Lung (tissue), 12 donors: ENCODE measurements around the gene BRD4. TPM values are rescaled to one million over a fixed set of nuclear protein-coding genes. Genes with fewer than 3 reads are reported as not detected.

Experiments
- ATAC-seq: fragments of 200-7000 bp; cut with Tn5 transposase; one replicate; pipeline ENCODE4 v1.9.1; 2020; ENCODE audit warnings: moderate number of reproducible peaks; ENCODE audit not compliant: insufficient read depth, low FRiP score
- DNase-seq, 3 donors: peaks; one replicate each; pipeline ENCODE4 v3.0.0-alpha.2; 2013 to 2017
- H3K27ac ChIP-seq, 2 donors: one replicate each; pipeline ENCODE4 v1.5.1; 2013; ENCODE audit warnings: mild to moderate bottlenecking in 2 of 2, moderate library complexity in 2 of 2, control low read depth in 1 of 2, inconsistent platforms in 1 of 2, low read depth in 1 of 2, low read length in 1 of 2
- H3K27me3 ChIP-seq, 3 donors: one replicate each; pipeline ENCODE4 v1.5.1; 2013; ENCODE audit warnings: low read length in 2 of 3; ENCODE audit not compliant: control insufficient read depth in 3 of 3, insufficient read depth in 3 of 3
- H3K36me3 ChIP-seq, 4 donors: one replicate each; pipeline ENCODE4 v1.5.1; 2013; ENCODE audit warnings: low read length in 4 of 4, mild to moderate bottlenecking in 1 of 4, moderate library complexity in 1 of 4; ENCODE audit not compliant: control insufficient read depth in 4 of 4, insufficient read depth in 4 of 4
- H3K4me1 ChIP-seq, 5 donors: one replicate each; pipeline ENCODE4 v1.5.1; 2013; ENCODE audit warnings: low read length in 5 of 5, mild to moderate bottlenecking in 2 of 5, moderate library complexity in 1 of 5; ENCODE audit not compliant: control insufficient read depth in 5 of 5, insufficient read depth in 5 of 5
- H3K4me3 ChIP-seq: one replicate; pipeline ENCODE4 v1.5.1; 2013; ENCODE audit warnings: mild to moderate bottlenecking, control low read depth, moderate library complexity
- H3K9ac ChIP-seq, 2 donors: one replicate each; pipeline ENCODE4 v1.5.1; 2013; ENCODE audit warnings: low read length in 2 of 2, control low read depth in 1 of 2; ENCODE audit not compliant: insufficient read depth in 1 of 2
- H3K9me3 ChIP-seq, 4 donors: one replicate each; pipeline ENCODE4 v1.5.1; 2013; ENCODE audit warnings: low read length in 3 of 4, mild to moderate bottlenecking in 1 of 4, moderate library complexity in 1 of 4; ENCODE audit not compliant: control insufficient read depth in 4 of 4, insufficient read depth in 3 of 4
- WGBS, 2 donors: extraction: QIAGEN DNeasy Blood & Tissue Kit; methylation state at CpG; one replicate each; pipeline ENCODE4 v1.1.7; 2013; 5-methylcytosine and 5-hydroxymethylcytosine counted together
- polyA plus RNA-seq, 2 donors: library from polyadenylated mRNA; stranded (reverse); fragments of 200-250 nt; gene quantifications; one replicate each; pipeline ENCODE4 v1.2.1, GENCODE V29; 2013
- total RNA-seq, 2 donors: library from RNA; depleted of rRNA in 1 of 2; stranded (reverse); fragments of >200 nt in 1 of 2; gene quantifications; one replicate each; pipeline ENCODE4 v1.2.1, GENCODE V29; 2014 to 2021
- TF ChIP-seq, protein P1 (sequence below): IDR thresholded peaks from 2 replicates; pipeline ENCODE4 v1.5.1; 2012; ENCODE audit warnings: mild to moderate bottlenecking; ENCODE audit errors: control extremely low read depth, extremely low read depth
- donor health status: control.
- donor health status: control.
- donor health status: Bipolar disorder and iron deficiency.
- donor health status: healthy.
- donor health status: DM: yes; HTN: yes; CAD: no.

The BRD4 gene
- total and polyA plus RNA-seq, 4 donors = 23.2 to 89.0 (median 37.7) TPM

DNA sequence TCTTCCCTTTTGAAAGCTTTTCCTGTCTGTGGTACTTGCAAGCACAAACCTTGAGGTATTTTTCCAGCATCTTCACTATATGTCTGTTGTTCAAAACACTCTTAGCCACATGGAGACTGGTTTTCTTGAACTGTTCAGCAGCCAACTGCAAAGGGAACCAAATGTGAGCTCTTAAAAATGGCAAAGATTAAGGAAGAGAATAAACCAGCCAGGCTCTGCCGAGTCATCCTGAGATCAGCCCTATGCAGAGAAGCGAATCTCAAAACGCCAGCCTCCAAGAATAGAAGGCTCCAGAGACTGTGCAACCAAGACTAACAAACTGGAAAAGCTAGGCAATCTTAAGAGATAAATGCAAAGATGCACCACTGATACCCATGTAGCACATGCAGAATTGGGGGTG is 26.6 kb upstream of the BRD4 start:
- no peak for DNase-seq
- H3K4me1 ChIP-seq = no peaks in the 10 kb centered on the region
- no peak overlapping the region for H3K4me3 ChIP-seq
- peaks cover 36 to 63% (median 45%) of the 10 kb centered on the region in 4 donors for H3K36me3 ChIP-seq
- no peak overlapping the region for H3K9ac ChIP-seq
- H3K27ac ChIP-seq = no peak overlapping the region
- H3K27me3 ChIP-seq = no peaks in the 10 kb centered on the region
- TF ChIP-seq, protein P1, sequence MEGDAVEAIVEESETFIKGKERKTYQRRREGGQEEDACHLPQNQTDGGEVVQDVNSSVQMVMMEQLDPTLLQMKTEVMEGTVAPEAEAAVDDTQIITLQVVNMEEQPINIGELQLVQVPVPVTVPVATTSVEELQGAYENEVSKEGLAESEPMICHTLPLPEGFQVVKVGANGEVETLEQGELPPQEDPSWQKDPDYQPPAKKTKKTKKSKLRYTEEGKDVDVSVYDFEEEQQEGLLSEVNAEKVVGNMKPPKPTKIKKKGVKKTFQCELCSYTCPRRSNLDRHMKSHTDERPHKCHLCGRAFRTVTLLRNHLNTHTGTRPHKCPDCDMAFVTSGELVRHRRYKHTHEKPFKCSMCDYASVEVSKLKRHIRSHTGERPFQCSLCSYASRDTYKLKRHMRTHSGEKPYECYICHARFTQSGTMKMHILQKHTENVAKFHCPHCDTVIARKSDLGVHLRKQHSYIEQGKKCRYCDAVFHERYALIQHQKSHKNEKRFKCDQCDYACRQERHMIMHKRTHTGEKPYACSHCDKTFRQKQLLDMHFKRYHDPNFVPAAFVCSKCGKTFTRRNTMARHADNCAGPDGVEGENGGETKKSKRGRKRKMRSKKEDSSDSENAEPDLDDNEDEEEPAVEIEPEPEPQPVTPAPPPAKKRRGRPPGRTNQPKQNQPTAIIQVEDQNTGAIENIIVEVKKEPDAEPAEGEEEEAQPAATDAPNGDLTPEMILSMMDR = no peak
- H3K9me3 ChIP-seq = no peaks in the 10 kb centered on the region
- WGBS, 2 donors = 61 to 84% methylated on average over 3 of the region's 3 CpGs
- no peak for ATAC-seq

DNA sequence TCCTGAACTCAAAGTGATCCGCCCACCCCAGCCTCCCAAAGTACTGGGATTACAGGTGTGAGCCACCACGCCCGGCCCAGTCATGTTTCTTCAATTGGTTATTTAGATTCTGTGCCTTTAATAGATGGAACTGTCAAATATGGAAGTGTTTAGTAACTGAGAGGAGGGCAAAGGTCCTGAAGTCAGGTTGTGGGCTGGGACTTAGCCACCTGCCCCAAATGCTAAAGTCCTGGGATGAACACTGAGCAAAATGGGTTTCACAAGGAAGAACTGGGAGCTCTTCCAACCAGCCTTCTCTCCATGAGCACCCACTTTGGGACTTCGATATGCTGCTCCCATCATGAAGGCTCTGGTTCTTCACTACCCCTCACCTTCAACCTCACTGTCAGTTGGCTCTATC is 25.6 kb upstream of the BRD4 start:
- ATAC-seq (no peak), DNase-seq (no peak)
- Histone ChIP-seq H3K36me3 (peaks cover 40 to 65% (median 48%) of the 10 kb centered on the region in 4 donors), H3K27ac (no peak overlapping the region), H3K9me3 (no peaks in the 10 kb centered on the region), H3K4me1 (no peaks in the 10 kb centered on the region), H3K4me3 (no peak overlapping the region), H3K9ac (no peak overlapping the region), H3K27me3 (no peaks in the 10 kb centered on the region)
- WGBS, 2 donors = 98 to 99% methylated on average over 4 of the region's 4 CpGs
- TF ChIP-seq, protein P1 = no peak

DNA sequence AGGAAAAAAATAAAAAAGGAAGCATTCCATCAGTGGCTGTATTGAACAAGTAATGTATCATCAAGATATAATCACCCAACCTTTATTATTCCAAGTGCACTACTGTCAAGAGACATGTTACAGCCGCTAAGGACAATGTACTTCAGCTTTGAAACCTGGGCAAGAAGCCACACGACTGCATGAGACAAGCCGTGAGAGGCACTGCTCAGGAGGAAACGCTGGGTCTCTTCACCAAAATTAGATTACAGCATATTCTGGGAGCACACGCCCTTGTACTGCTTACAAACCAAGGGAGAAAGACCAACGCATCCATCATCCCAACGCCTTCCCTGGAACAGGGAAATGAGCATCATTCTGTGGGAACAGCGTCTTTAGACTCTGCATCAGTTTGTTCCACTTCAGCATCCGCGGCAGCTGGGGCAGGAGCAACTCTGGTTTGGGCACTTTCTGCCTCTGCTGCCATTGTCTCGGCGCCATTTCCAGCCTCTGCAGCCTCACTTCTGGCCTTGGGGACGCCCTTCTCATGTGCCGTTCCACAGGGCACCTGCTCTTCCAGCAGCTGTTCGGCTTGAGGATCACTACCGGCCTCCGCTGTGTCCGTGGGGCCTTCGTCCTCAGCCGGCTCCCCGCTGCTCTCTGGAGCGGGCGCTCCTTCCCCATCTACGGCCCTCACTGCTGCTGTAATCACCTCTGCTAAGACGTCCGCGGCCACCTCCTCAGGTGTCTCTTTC is 22.4 kb upstream of the BRD4 start:
- Histone ChIP-seq H3K9me3 (no peaks in the 10 kb centered on the region), H3K4me1 (no peaks in the 10 kb centered on the region), H3K27ac (peak overlapping the region in 1 of 2 donors; percentile 6), H3K27me3 (no peaks in the 10 kb centered on the region), H3K9ac (no peak overlapping the region), H3K4me3 (no peak overlapping the region), H3K36me3 (peaks cover 27 to 50% (median 36%) of the 10 kb centered on the region in 4 donors)
- 85 to 90% methylated on average over 27 of the region's 27 CpGs for WGBS, 2 donors
- ATAC-seq = no peak
- TF ChIP-seq, protein P1 = no peak
- peak in 1 of 3 donors; percentile 24 for DNase-seq
